Tibial artery (tissue), 4 donors: ENCODE measurements around the gene EIF3I.

Experiments used
- DNase-seq, 2 donors: peaks; one replicate each; pipeline ENCODE4 v3.0.0-alpha.2; 2019
- H3K27ac ChIP-seq, 2 donors: fragments of 200-600 bp; sonication (generic) in 1 of 2; 1 replicate in 1 of 2; 2 replicates in 1 of 2; pipeline ENCODE4 v1.5.1; 2018 to 2019; ENCODE audit warnings: mild to moderate bottlenecking in 1 of 2
- H3K27me3 ChIP-seq, 2 donors: fragments of 200-600 bp; sonication (generic) in 1 of 2; one replicate each; pipeline versions ENCODE4 v1.5.1 to v1.6.0; 2016 to 2019
- H3K36me3 ChIP-seq, 3 donors: fragments of 200-600 bp; sonication (generic) in 2 of 3; one replicate each; pipeline ENCODE4 v1.5.1; 2016 to 2019; ENCODE audit warnings: mild to moderate bottlenecking in 2 of 3
- H3K4me1 ChIP-seq, 4 donors: fragments of 200-600 bp; sonication (generic) in 2 of 4; 1 replicate in 3 of 4; 2 replicates in 1 of 4; pipeline ENCODE4 v1.5.1; 2016 to 2019
- H3K4me3 ChIP-seq, 2 donors: fragments of 200-600 bp; sonication (generic) in 1 of 2; 1 replicate in 1 of 2; 2 replicates in 1 of 2; pipeline ENCODE4 v1.5.1; 2018 to 2019; ENCODE audit warnings: mild to moderate bottlenecking in 2 of 2
- H3K9me3 ChIP-seq, 3 donors: fragments of 200-600 bp; sonication (generic) in 1 of 3; one replicate each; pipeline ENCODE4 v1.5.1; 2016 to 2019
- intact Hi-C: fragments of 100-400 bp; cut with DNase I; formaldehyde crosslinking; loops from one replicate; pipeline ENCODE4 v1.15.0; 2023; ENCODE audit warnings: low total_unique reads
- TF ChIP-seq, protein P1 (sequence below), 2 experiments: fragments of 200-600 bp in 1 of 2; fragments of 450-650 bp in 1 of 2; IDR thresholded peaks; one replicate each; pipeline ENCODE4 v1.5.1; 2017 to 2019; ENCODE audit warnings: antibody characterized with exemption in 2 of 2, mild to moderate bottlenecking in 1 of 2, moderate library complexity in 1 of 2

Gene EIF3I

DNA sequence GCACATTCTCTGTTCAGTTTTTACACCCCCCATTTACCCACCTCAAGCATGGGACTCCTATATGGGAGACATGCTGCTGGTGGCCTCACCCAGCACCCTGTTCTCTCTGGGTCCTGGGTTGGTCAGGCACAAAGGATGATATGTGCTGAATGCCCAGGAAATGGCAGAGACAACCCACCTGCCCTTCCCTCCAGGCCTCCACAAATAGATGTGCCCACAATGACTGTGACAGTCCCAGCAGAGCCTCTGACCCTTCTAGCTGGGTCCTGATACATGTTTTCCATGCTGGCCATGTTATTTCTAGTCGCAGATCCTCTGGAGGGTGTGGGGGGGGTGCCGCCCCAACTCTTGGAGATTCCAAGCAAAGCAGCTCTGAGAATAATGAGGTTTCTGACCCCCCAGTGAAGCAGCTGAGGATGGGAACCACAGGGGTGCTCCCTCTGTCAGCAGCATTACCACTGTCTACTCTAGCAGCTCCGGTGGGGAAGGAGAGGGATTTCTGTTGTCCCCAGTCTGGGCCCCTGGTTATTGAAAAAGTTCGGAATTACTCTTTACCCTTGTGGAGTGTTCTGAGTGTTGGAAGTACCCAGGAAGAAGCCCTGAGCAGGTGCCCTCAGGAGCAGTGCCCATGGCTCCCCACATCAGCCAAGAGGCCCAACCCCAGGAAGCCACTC, 23.0 kb upstream of the EIF3I start:
- no peak overlapping the region for H3K4me3 ChIP-seq

DNA sequence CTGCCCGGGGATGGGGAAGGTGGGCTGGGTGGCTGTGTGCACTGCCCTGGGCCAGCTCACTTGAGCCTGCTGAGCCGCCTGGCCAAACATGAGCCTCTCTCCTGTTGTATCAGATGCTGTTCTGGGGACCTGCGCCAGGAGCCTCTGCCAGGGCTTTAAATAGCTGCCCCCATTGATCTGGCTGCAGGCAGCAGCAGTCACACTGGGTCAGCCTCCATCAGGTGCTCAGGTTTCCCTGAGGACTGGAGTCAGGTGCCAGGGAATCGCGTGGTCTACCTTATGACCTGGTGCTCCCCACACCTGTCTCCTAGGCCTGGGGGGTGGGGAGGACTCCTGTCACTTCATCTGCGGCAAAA, 22.5 kb upstream of the EIF3I start:
- intact Hi-C loops, result loop anchor here (5.0 kb wide), 1 partner anchor 153 kb away; no protein-coding TSS in a partner anchor
- Histone ChIP-seq H3K4me1 (peaks cover 3 to 31% (median 23%) of the 10 kb centered on the region in 4 donors), H3K27me3 (no peaks in the 10 kb centered on the region), H3K9me3 (no peaks in the 10 kb centered on the region), H3K36me3 (peaks cover 17 to 39% (median 22%) of the 10 kb centered on the region in 3 donors), H3K27ac (peak overlapping the region; percentile 71 to 73), H3K4me3 (peak overlapping the region; percentile 58 to 70)
- TF ChIP-seq, protein P1, sequence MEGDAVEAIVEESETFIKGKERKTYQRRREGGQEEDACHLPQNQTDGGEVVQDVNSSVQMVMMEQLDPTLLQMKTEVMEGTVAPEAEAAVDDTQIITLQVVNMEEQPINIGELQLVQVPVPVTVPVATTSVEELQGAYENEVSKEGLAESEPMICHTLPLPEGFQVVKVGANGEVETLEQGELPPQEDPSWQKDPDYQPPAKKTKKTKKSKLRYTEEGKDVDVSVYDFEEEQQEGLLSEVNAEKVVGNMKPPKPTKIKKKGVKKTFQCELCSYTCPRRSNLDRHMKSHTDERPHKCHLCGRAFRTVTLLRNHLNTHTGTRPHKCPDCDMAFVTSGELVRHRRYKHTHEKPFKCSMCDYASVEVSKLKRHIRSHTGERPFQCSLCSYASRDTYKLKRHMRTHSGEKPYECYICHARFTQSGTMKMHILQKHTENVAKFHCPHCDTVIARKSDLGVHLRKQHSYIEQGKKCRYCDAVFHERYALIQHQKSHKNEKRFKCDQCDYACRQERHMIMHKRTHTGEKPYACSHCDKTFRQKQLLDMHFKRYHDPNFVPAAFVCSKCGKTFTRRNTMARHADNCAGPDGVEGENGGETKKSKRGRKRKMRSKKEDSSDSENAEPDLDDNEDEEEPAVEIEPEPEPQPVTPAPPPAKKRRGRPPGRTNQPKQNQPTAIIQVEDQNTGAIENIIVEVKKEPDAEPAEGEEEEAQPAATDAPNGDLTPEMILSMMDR (IDR thresholded peaks at IDR 0.05), result no peak
- DNase-seq, result peak; percentile 74 to 87

More for the DNA sequence above, 23.0 kb upstream of the EIF3I start:
- Histone ChIP-seq H3K27ac (peak overlapping the region; percentile 71 to 73), H3K36me3 (peaks cover 23 to 44% (median 27%) of the 10 kb centered on the region in 3 donors), H3K9me3 (no peaks in the 10 kb centered on the region), H3K27me3 (no peaks in the 10 kb centered on the region), H3K4me1 (peaks cover 3 to 30% (median 23%) of the 10 kb centered on the region in 4 donors)
- TF ChIP-seq, protein P1 (IDR thresholded peaks at IDR 0.05), result no peak
- intact Hi-C loops, result no loop called here
- DNase-seq, result no peak

DNA sequence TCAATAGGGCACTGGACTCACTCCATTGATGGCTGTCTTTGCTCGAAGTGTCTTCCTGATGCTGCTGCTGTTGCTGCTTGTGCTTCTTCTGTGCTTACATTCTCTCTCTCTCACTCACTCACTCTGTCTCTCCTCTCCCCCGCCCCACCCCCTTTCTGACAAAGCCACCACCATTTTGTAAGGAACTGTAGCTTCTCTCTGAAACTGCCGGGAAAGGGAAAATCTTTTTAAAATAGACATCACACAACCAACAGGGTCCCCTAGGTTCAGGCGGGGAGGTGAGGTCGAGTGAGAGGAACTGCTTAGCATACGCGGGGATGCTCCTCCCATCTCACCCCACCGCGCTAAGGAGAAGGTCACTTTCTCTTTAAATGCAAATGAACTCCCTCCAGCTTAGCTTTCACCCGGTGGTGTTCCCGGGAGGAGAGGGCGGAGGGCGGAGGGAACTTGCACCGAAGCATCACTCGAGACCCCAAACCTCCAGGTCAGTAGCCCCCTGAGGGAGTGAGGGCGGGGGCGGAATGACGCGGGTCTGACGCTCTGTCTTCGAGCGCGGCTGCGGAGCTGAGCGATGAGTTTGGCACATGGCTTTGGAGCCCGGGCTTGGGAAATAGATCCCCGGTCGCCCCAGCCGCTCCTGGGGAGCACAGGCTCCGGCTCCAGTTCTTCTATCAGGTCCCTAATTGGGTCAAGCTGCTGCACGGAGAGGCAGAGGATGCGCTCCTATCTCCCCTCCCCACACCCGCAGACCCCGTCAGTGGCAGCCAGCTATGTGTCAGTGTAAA, 21.8 kb upstream of the EIF3I start, which contains the start of gene CCDC28B:
TSS of gene CCDC28B (plus strand) at position 370 of the 785 bp plus-strand sequence. CDS start 1,341 bp downstream, outside the sequence.
- peak within 1 kb of the TSS; percentile 71 to 73 for H3K27ac ChIP-seq
- intact Hi-C loops, result loop anchor here (5.0 kb wide), 1 partner anchor 152 kb away; no protein-coding TSS in a partner anchor

DNA sequence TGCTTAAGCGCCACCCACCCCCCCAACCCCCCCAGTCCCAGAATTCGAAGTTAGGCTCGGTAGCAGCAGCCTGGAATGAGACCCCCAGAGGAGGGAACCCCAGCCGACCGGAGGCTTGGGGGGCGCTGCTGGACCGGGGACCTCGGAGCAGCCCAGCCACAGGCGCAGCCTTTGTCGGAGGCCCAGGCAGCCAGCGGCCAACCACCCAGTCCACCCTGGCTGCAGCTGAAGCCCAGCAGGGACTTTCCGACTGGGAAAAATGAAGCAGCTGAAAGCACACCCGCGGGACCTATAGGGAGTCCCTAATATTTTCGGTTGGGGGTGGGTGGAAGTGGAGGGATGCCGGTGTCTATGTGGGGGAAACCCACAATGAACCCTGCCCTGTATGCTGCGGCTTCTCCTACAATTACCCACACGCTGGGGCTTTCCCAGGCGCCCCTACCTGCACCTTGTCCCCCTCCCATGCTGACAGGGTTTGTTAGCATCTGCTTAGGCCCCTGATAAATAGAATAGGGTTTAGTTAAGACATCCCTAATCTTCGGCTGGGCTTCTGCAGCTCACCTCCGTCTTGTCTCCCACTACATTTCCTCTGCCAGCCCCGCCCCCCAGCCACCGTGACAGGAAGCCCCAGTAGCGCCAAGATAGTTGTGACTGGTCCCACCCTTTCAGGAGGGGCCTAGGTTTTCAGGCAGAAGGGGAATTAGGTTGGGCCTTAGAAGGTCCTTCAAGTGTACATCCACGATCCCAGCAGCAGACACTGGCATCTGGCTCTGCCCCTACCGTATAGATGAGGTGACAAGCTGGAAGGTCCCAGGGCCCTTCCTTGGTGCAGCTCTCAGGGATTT, 21.0 kb upstream of the EIF3I start:
- H3K9me3 ChIP-seq, result no peaks in the 10 kb centered on the region
- peak overlapping the region; percentile 71 to 73 for H3K27ac ChIP-seq
- intact Hi-C loops, result loop anchor here (5.0 kb wide), 1 partner anchor 151 kb away; no protein-coding TSS in a partner anchor
- TF ChIP-seq, protein P1 (IDR thresholded peaks at IDR 0.05), result no peak
- H3K4me1 ChIP-seq, result peaks cover 3 to 42% (median 34%) of the 10 kb centered on the region in 4 donors
- H3K4me3 ChIP-seq, result peak overlapping the region; percentile 58 to 70
- DNase-seq, result peak; percentile 78 to 84
- no peaks in the 10 kb centered on the region for H3K27me3 ChIP-seq
- H3K36me3 ChIP-seq, result peaks cover 4 to 24% (median 9%) of the 10 kb centered on the region in 3 donors

More for the DNA sequence above, 21.8 kb upstream of the EIF3I start, which contains the start of gene CCDC28B:
- Histone ChIP-seq H3K36me3 (peaks cover 12 to 32% (median 15%) of the 10 kb centered on the region in 3 donors), H3K4me1 (peaks cover 3 to 37% (median 28%) of the 10 kb centered on the region in 4 donors), H3K4me3 (peak within 1 kb of the TSS; percentile 58 to 70), H3K9me3 (no peaks in the 10 kb centered on the region), H3K27me3 (no peaks in the 10 kb centered on the region)
- TF ChIP-seq, protein P1 (IDR thresholded peaks at IDR 0.05), result no peak
- peak; percentile 62 to 87 for DNase-seq

DNA sequence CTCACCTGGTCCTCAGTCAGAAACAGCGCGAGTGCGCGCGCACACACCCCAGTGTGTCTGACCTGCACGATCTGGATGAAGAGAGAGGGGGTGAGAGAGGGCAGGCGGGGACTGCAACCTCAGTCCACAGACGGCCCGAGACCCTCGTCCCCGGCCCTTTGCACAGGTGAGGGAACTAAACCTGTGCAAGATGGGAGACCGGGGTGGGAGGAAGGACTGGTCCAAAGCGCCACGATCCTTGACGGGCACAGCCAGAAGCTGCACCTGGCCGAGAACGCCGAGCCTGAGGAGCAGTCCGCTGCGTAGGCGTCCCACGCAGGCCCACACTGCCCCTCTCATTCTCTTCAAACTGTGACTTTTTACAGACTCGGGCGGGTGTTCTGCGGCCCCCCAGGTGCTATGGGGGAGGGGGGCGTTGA, 17.3 kb upstream of the EIF3I start:
- Histone ChIP-seq H3K4me3 (peak overlapping the region; percentile 52 to 71), H3K27ac (peak overlapping the region; percentile 53 to 60), H3K4me1 (peaks cover 0 to 35% (median 25%) of the 10 kb centered on the region in 4 donors), H3K36me3 (no peaks in the 10 kb centered on the region), H3K9me3 (no peaks in the 10 kb centered on the region), H3K27me3 (no peaks in the 10 kb centered on the region)
- TF ChIP-seq, protein P1 (IDR thresholded peaks at IDR 0.05), result no peak
- intact Hi-C loops, result loop anchor here (5.0 kb wide), 2 partner anchors 37 to 147 kb away; no protein-coding TSS in a partner anchor
- DNase-seq, result no peak
